GM19351 (cell line): ENCODE measurements around the gene CCSER2.
A peak's percentile ranks its signal among the peaks of the same experiment; 100 is the strongest.
"Not testable (repeated sequence)": the region's sequence is repeated elsewhere in the genome, so short reads cannot be mapped to it uniquely, and the experiment has no call there.

Source experiments
- ATAC-seq: cut with Tn5 transposase; IDR thresholded peaks from one replicate; pipeline ENCODE4 v1.9.1; 2021; ENCODE audit warnings: mild to moderate bottlenecking, moderate library complexity; ENCODE audit not compliant: unreplicated experiment

The CCSER2 gene

GRCh38 chr10:84328418-84329195, at the start of gene CCSER2:
Gene CCSER2, plus strand, starts transcription at chr10:84328589. Its CDS starts 42,464 bp downstream, at chr10:84371053.
- peak; percentile 60 for ATAC-seq

GRCh38 chr10:84279876-84280475, 48.4 kb upstream of the CCSER2 start:
- ATAC-seq = not testable (repeated sequence)

- no peak for ATAC-seq
Observed at GRCh38 chr10:84286695-84287094, 41.7 kb upstream of the CCSER2 start.

GRCh38 chr10:84288151-84288550, 40.2 kb upstream of the CCSER2 start:
- no peak for ATAC-seq

- ATAC-seq = no peak
Observed at GRCh38 chr10:84289521-84290200, 38.7 kb upstream of the CCSER2 start.

GRCh38 chr10:84290235-84290634, 38.2 kb upstream of the CCSER2 start:
- no peak for ATAC-seq

- ATAC-seq = no peak
Observed at GRCh38 chr10:84291384-84291783, 37.0 kb upstream of the CCSER2 start.

GRCh38 chr10:84292502-84292901, 35.9 kb upstream of the CCSER2 start:
- peak; percentile 60 for ATAC-seq

- ATAC-seq = no peak
Observed at GRCh38 chr10:84293171-84293570, 35.2 kb upstream of the CCSER2 start.

GRCh38 chr10:84293574-84294016, 34.8 kb upstream of the CCSER2 start:
- no peak for ATAC-seq

- ATAC-seq = peak; percentile 84
Observed at GRCh38 chr10:84294766-84295447, 33.5 kb upstream of the CCSER2 start.

- ATAC-seq = no peak
Observed at GRCh38 chr10:84296091-84296981, 32.1 kb upstream of the CCSER2 start.

GRCh38 chr10:84298057-84298456, 30.3 kb upstream of the CCSER2 start:
- ATAC-seq = no peak

GRCh38 chr10:84302223-84302622, 26.2 kb upstream of the CCSER2 start:
- no peak for ATAC-seq

GRCh38 chr10:84306751-84307384, 21.5 kb upstream of the CCSER2 start:
- ATAC-seq = no peak

- ATAC-seq = no peak
Observed at GRCh38 chr10:84308021-84308420, 20.4 kb upstream of the CCSER2 start.

GRCh38 chr10:84308481-84309304, 19.7 kb upstream of the CCSER2 start:
- peak; percentile 58 for ATAC-seq

- ATAC-seq = no peak
Observed at GRCh38 chr10:84310470-84310869, 17.9 kb upstream of the CCSER2 start.

- ATAC-seq = no peak
Observed at GRCh38 chr10:84311576-84311975, 16.8 kb upstream of the CCSER2 start.
